OCI-LY7 (cell line): ENCODE data around the gene THAP7. TPM values are rescaled to one million over a fixed set of nuclear protein-coding genes. Genes with fewer than 3 reads are reported as not detected.

ENCODE experiments used
- BruUV-seq: library from RNA; stranded (reverse); fragments of 400-500 nt; replicated peaks from 2 replicates; lab custom pipeline; 2021; lab: Mats Ljungman, UMichigan
- CTCF ChIA-PET: fragments of 300-600 bp; sonication (Branson Sonifier 250); formaldehyde crosslinking; loops from one replicate; lab custom pipeline; 2022; ENCODE audit warnings: antibody characterized with exemption; ENCODE audit not compliant: unreplicated experiment; lab: Charles Lee
- POLR2A ChIA-PET: fragments of 300-600 bp; sonication (Branson Sonifier 250); formaldehyde crosslinking; loops from one replicate; lab custom pipeline; 2022; ENCODE audit warnings: antibody characterized with exemption; lab: Charles Lee
- DNase-seq: peaks from one replicate; pipeline ENCODE4 v3.0.0-alpha.2; 2015; ENCODE audit warnings: low spot score
- H2AFZ ChIP-seq: fragments of 200-600 bp; sonication (generic), shearing (Covaris generic); 2 replicates; pipeline ENCODE4 v1.6.1; 2014; ENCODE audit warnings: mild to moderate bottlenecking, antibody characterized with exemption, low read length, moderate library complexity
- H3K27ac ChIP-seq: fragments of 200-600 bp; sonication (generic); 2 replicates; pipeline ENCODE4 v1.5.1; 2014; ENCODE audit warnings: mixed run types, low read depth, mild to moderate bottlenecking, moderate library complexity, low read length, inconsistent platforms; ENCODE audit not compliant: poor library complexity, severe bottlenecking
- H3K36me3 ChIP-seq: fragments of 200-600 bp; sonication (generic); 2 replicates; pipeline ENCODE4 v1.6.1; 2014; ENCODE audit warnings: mild to moderate bottlenecking, antibody characterized with exemption, low read length, moderate library complexity, mixed read lengths; ENCODE audit not compliant: insufficient read depth
- H3K4me1 ChIP-seq: fragments of 200-600 bp; sonication (generic); 2 replicates; pipeline ENCODE4 v1.5.1; 2014; ENCODE audit warnings: mild to moderate bottlenecking, low read length; ENCODE audit not compliant: insufficient read depth, poor library complexity, severe bottlenecking
- H3K4me2 ChIP-seq: fragments of 200-600 bp; sonication (generic); 2 replicates; pipeline ENCODE4 v1.6.1; 2014; ENCODE audit warnings: mild to moderate bottlenecking, low read length
- H3K4me3 ChIP-seq: fragments of 200-600 bp; sonication (generic); 2 replicates; pipeline ENCODE4 v1.5.1; 2014; ENCODE audit warnings: mild to moderate bottlenecking, low read depth, low read length; ENCODE audit not compliant: poor library complexity, severe bottlenecking
- H3K79me2 ChIP-seq: fragments of 200-600 bp; sonication (generic); 2 replicates; pipeline ENCODE4 v1.6.1; 2016; ENCODE audit warnings: low read depth, mild to moderate bottlenecking, low read length, moderate library complexity, mixed read lengths; ENCODE audit not compliant: insufficient read depth
- H3K9me2 ChIP-seq: fragments of 200-600 bp; sonication (generic); 2 replicates; pipeline ENCODE4 v1.6.1; 2016; ENCODE audit warnings: mild to moderate bottlenecking, low read length, mixed read lengths; ENCODE audit not compliant: insufficient read depth
- H3K9me3 ChIP-seq: fragments of 200-600 bp; sonication (generic); 2 replicates; pipeline ENCODE4 v1.6.1; 2014; ENCODE audit warnings: mild to moderate bottlenecking, mixed run types, low read length, mixed read lengths
- H4K20me1 ChIP-seq: fragments of 200-600 bp; sonication (generic); 2 replicates; pipeline ENCODE4 v1.6.1; 2014; ENCODE audit warnings: mild to moderate bottlenecking, antibody characterized with exemption, low read length, moderate library complexity, mixed read lengths; ENCODE audit not compliant: insufficient read depth
- CTCF ChIP-seq: fragments of 200-600 bp; sonication (generic); conservative IDR thresholded peaks from 2 replicates; pipeline ENCODE4 v1.5.1; 2014; ENCODE audit warnings: mild to moderate bottlenecking, antibody characterized with exemption, low read length, moderate library complexity, mixed read lengths
- EZH2phosphoT487 ChIP-seq: fragments of 200-600 bp; sonication (generic); IDR thresholded peaks from 2 replicates; pipeline ENCODE4 v1.6.1; 2018; ENCODE audit warnings: low read depth, borderline replicate concordance, mild to moderate bottlenecking, mixed run types, antibody characterized with exemption, low read length, moderate library complexity, mixed read lengths
- intact Hi-C: fragments of 100-400 bp; cut with micrococcal nuclease; formaldehyde crosslinking; loops from one replicate; pipeline ENCODE4 v1.10.0; 2022; ENCODE audit not compliant: unreplicated experiment
- total RNA-seq, 2 experiments: library from RNA; depleted of rRNA in 1 of 2; stranded (reverse); fragments of >200 nt in 1 of 2; shearing (Covaris generic) in 1 of 2; gene quantifications; 2 replicates each; pipeline ENCODE4 v1.2.3, GENCODE V29; 2014 to 2022

THAP7 gene
- total RNA-seq, 2 experiments from 2014 or later: 36.3 to 73.0 TPM

- Histone ChIP-seq H2AFZ (no peak overlapping the region), H3K9me2 (no peaks in the 10 kb centered on the region), H3K4me3 (no peak overlapping the region), H3K79me2 (no peaks in the 10 kb centered on the region), H3K4me1 (no peaks in the 10 kb centered on the region), H3K36me3 (no peaks in the 10 kb centered on the region), H4K20me1 (no peaks in the 10 kb centered on the region), H3K4me2 (no peak overlapping the region), H3K9me3 (no peaks in the 10 kb centered on the region), H3K27ac (no peak overlapping the region)
- POLR2A ChIA-PET: no interaction called here
- CTCF ChIA-PET: no interaction called here
- no TSS peak for BruUV-seq
- TF ChIP-seq EZH2phosphoT487: no peak
- no peak for TF ChIP-seq CTCF
- intact Hi-C loops: no loop called here
- DNase-seq: no peak
Measured at GRCh38 chr22:20959578-20960461, 42.1 kb downstream of the THAP7 start.

GRCh38 chr22:20957683-20958431 is 44.1 kb downstream of the THAP7 start:
- Histone ChIP-seq H4K20me1 (no peaks in the 10 kb centered on the region), H3K9me2 (no peaks in the 10 kb centered on the region), H3K79me2 (no peaks in the 10 kb centered on the region), H3K36me3 (peaks cover 17% of the 10 kb centered on the region), H2AFZ (no peak overlapping the region), H3K9me3 (no peaks in the 10 kb centered on the region), H3K4me2 (no peak overlapping the region), H3K4me3 (no peak overlapping the region), H3K4me1 (no peaks in the 10 kb centered on the region), H3K27ac (no peak overlapping the region)
- no peak for DNase-seq
- ChIA-PET CTCF (interaction anchor here (0.6 kb wide), 1 partner anchor 62 kb away, joined by 6 read pairs; no protein-coding TSS in a partner anchor), POLR2A (no interaction called here)
- no peak for TF ChIP-seq CTCF
- no peak for TF ChIP-seq EZH2phosphoT487
- intact Hi-C loops: no loop called here
- no TSS peak for BruUV-seq
